HG03066 (cell line): ENCODE measurements around the gene UNC119B.

Experiments
- ATAC-seq: cut with Tn5 transposase; IDR thresholded peaks from one replicate; pipeline ENCODE4 v1.9.1; 2021; ENCODE audit warnings: low read depth; ENCODE audit not compliant: unreplicated experiment

Gene UNC119B

DNA sequence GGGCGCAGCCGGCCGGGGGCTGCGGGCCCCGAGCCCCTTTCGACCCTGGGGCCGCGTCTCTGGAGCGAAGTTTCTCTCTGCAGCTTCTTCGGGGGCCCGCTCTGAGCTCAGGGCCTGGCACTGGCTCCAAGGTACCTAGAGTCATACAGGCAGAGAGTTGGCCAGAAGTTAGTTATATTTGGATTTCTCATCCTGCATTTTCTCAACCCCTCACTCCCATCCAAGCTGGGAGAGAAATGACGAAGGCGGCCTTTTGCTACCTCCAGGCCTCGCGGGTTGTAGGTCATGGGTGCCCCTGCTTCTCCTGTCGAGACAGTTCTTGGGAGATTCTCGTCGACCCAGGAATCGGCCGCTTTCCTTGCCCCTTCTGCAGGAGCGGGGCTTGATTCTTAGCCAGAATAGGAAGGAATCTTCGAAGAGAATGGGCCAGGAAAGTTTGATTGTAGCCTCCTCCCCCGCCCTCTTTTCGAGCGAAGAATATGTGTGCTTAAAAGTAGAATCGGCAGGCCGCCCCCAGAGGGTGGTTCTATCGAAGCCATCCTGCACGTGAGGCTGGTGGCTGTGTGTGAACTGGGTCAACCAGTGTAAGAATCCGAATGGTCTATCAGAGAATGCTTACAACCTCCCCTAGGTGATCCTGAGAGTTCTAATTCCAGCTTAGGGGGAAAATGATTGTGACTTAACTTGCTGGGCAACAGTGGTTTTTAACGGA is 22.5 kb upstream of the UNC119B start:
- ATAC-seq = no peak

- no peak for ATAC-seq
These were observed 21.7 kb upstream of the UNC119B start for GRCh38 chr12:120688527-120689071.

DNA sequence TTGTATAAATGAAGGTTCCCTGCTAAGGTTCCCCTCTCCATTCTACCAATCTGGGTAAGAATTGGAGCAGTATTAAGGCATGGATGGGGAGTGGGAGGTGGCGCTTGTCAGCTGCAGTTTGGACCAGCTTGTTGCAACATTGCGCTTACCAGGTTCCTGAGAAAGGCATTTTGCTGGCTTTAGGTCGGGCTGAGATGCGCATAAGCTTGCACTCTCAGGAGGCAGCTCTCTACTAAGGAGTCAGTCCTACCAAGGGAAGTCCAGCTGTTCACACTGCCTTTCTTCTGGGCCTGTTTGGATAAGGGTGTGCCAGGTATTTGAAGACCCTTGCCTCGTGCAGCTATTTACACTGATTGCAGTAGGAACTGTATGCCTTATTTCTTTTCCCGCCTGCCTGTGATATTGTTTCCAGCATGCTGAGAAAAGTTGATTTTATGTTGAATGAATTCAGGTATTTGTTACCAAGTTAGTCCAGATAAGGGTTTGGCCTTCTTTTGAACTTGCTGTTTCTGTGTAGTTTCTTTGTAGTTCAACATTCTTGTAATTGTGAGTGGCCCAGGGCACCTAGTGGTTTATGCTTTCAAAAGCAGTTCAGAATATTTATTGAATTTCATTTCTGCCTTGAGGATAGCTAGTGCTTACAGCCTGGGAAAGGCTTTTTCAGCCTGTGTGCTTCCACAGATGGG is 20.7 kb upstream of the UNC119B start:
- no peak for ATAC-seq

DNA sequence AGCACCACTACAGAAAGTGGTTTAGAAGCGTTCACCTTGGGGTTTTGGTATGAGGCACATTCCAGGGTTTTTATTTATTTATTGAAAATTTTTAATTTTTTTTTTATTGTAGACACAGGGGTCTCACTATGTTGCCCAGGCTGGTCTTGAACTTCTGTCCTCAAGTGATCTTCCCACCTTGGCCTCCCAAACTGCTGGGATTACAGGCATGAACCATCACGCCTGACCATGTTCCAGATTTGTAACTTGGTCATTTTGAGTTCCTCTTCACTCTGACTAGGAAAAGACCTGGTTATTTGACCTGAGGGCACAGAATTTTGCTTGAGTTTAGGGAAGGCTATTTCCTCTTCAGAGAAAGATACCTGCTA is 20.2 kb upstream of the UNC119B start:
- ATAC-seq = no peak

- no peak for ATAC-seq
These were observed 19.3 kb upstream of the UNC119B start for GRCh38 chr12:120690978-120691377.

DNA sequence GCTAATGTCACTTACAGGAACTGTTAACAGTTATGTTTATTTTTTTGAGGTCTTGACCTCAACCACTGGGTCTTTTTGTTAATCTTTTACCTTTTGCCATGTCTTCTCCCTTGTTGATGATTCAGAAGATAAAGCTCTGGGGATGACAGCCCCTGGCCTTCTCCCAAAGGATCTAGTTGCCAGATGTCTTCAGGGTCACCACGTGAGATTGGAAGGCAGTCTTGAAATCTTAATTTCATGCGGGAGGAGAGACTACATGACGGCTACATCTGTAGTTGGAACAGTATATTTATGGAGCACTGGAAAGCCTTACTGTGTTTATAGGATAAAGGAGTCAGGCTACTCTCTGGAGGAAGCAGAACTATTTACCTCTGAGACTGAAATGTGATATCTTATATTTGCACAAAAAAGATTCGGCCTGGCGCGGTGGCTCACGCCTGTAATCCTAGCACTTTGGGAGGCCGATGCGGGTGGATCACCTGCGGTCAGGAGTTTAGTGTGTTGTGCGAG is 17.7 kb upstream of the UNC119B start:
- ATAC-seq = no peak

- ATAC-seq = no peak
These were observed 16.4 kb upstream of the UNC119B start for GRCh38 chr12:120693848-120694247.

GRCh38 chr12:120696626-120697025 is 13.6 kb upstream of the UNC119B start:
- no peak for ATAC-seq

GRCh38 chr12:120697344-120697743 is 12.9 kb upstream of the UNC119B start:
- no peak for ATAC-seq

DNA sequence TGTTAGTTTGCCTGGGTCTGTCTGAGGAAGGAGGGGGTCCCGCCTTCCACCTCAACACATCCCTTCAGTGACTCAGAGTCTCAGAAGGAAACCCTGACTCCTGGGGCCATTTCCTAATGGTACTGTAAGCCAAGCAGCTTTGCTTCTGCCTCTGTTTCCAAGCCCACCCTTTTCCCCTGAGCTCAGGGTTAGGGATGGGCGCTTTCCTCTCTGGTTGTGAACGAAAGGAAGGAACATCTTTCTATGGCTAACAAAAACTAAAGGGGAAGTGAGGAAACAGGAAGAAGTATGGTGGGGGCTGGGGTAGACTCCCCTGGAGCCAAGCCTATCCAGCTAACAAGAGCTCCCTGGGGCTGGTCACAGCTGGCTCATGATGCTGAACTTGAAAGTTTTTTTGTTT is 11.6 kb upstream of the UNC119B start:
- no peak for ATAC-seq

GRCh38 chr12:120699553-120699952 is 10.7 kb upstream of the UNC119B start:
- no peak for ATAC-seq

- ATAC-seq = no peak
These were observed 9.4 kb upstream of the UNC119B start for GRCh38 chr12:120700886-120701285.

- no peak for ATAC-seq
These were observed 7.6 kb upstream of the UNC119B start for GRCh38 chr12:120702637-120703036.

GRCh38 chr12:120703311-120703942 is 6.8 kb upstream of the UNC119B start:
- no peak for ATAC-seq

- ATAC-seq = no peak
These were observed 4.6 kb upstream of the UNC119B start for GRCh38 chr12:120705618-120706017.

GRCh38 chr12:120706029-120706428 is 4.2 kb upstream of the UNC119B start:
- no peak for ATAC-seq

GRCh38 chr12:120708651-120709050 is 1.6 kb upstream of the UNC119B start:
- ATAC-seq = no peak

DNA sequence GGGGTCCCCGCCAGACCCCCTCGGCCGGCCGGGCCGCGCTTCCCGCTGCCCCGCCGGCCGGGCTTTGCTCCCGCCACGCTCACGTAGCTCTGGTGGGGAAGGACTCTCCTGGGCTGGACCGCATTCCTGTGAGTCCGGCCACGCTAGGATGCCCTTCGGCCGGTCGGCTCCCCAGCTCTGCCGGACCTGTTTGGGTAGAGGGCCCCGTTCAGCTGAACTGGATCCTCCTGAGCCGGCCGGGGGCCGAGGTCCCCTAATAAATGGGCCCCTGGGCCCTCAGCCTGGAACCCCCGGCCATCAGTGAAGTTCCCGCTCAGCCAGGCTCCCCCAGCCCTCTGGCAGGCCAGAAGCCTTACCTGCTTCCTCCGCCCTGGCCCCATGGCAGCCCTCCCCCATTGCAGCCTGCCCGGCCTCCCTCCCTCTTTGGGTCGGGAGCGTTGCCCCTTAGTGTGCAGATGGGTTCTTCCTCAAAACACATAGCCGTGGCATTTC is 593 bp downstream of the UNC119B start:
- peak; percentile 47 for ATAC-seq

- ATAC-seq = no peak
These were observed 1.2 kb downstream of the UNC119B start for GRCh38 chr12:120711411-120711810.

DNA sequence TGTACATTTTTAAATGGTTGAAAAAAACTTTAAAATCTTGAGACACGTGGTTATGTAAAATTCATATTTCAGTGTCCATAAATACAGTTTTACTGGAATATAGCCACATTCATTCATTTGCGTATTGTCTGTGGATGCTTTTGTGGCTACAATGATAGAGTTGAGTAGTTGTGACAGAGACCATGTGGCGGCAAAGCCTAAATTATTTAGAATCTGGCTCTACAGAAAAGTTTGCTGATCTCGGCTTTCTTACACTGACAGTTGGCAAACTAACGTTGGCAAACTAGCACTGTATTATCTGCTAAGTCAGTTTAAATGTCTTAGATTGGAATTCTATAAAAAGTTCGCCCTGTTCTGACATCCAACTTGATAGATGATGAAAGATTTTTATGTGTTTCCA is 2.4 kb downstream of the UNC119B start:
- no peak for ATAC-seq

- no peak for ATAC-seq
These were observed 3.7 kb downstream of the UNC119B start for GRCh38 chr12:120713861-120714482.
